K562 (cell line): ENCODE results near the gene CNGA1. TPM values are rescaled to one million over a fixed set of nuclear protein-coding genes. Genes with fewer than 3 reads are reported as not detected.

Source experiments
- ATAC-seq: fragments of 200-7000 bp; cut with Tn5 transposase; 3 replicates; pipeline ENCODE4 v1.9.1; 2020; ENCODE audit warnings: moderate library complexity
- BruUV-seq: library from RNA; stranded (reverse); fragments of 400-500 nt; replicated peaks from 2 replicates; lab custom pipeline; 2021; lab: Mats Ljungman, UMichigan
- CTCF ChIA-PET: fragments of 300-600 bp; formaldehyde crosslinking; extraction: SDS; loops from one replicate; lab custom pipeline; 2021; ENCODE audit warnings: low intra/inter-chr PET ratio; lab: Yijun Ruan, JAX
- POLR2A ChIA-PET: fragments of 300-600, 350-650 bp; sonication (Branson Sonifier 250); formaldehyde crosslinking; extraction: SDS; loops from one replicate; lab custom pipeline; 2021; ENCODE audit warnings: antibody characterized with exemption, inconsistent platforms; lab: Yijun Ruan, JAX
- DNase-seq, 4 experiments: peaks; one replicate each; pipeline versions ENCODE4 v3.0.0 to v3.0.0-alpha.2; 2011 to 2018; ENCODE audit warnings: low spot score in 3 of 4, mixed read lengths in 3 of 4; ENCODE audit errors: extremely low read depth in 1 of 4
- FAIRE-seq: peaks from 2 replicates; lab custom pipeline; 2011; peaks lifted over from hg19 to GRCh38; lab: Jason Lieb, UNC
- H2AFZ ChIP-seq: 2 replicates; pipeline ENCODE4 v1.6.0; 2011; ENCODE audit warnings: low read depth, low read length, control low read depth, inconsistent platforms
- H3K27ac ChIP-seq: fragments of 200-600 bp; 3 replicates; pipeline ENCODE4 v1.8.0; 2011; ENCODE audit warnings: low read depth, mild to moderate bottlenecking, control low read depth, inconsistent platforms, low read length, moderate library complexity, mixed read lengths; ENCODE audit errors: extremely low read depth
- H3K27me3 ChIP-seq, 2 experiments: fragments of 300-600 bp in 1 of 2; 2 replicates in 1 of 2; 3 replicates in 1 of 2; pipeline versions ENCODE4 v1.6.0 to v1.8.0; 2011; ENCODE audit warnings: inconsistent platforms in 2 of 2, low read length in 2 of 2, mild to moderate bottlenecking in 1 of 2, mixed read lengths in 1 of 2, moderate library complexity in 1 of 2; ENCODE audit not compliant: control insufficient read depth in 2 of 2, insufficient read depth in 2 of 2
- H3K36me3 ChIP-seq: fragments of 300-600 bp; 3 replicates; pipeline ENCODE4 v1.8.0; 2011; ENCODE audit warnings: mild to moderate bottlenecking, low read length, inconsistent platforms; ENCODE audit not compliant: control insufficient read depth, insufficient read depth
- H3K4me1 ChIP-seq, 2 experiments: fragments of 200-600 bp in 1 of 2; replicated peaks in 1 of 2; 2 replicates in 1 of 2; 3 replicates in 1 of 2; pipeline versions ENCODE4 v1.5.1 to v1.8.0; 2011; ENCODE audit warnings: inconsistent platforms in 2 of 2, low read length in 2 of 2, mild to moderate bottlenecking in 1 of 2, mixed read lengths in 1 of 2, moderate library complexity in 1 of 2; ENCODE audit not compliant: control insufficient read depth in 2 of 2, insufficient read depth in 2 of 2
- H3K4me2 ChIP-seq: 2 replicates; pipeline ENCODE4 v1.6.1; 2011; ENCODE audit warnings: low read length, control low read depth, inconsistent platforms, mixed read lengths; ENCODE audit not compliant: insufficient read depth
- H3K4me3 ChIP-seq: fragments of 200-600 bp; sonication (generic), shearing (Covaris generic); 2 replicates; pipeline ENCODE4 v1.5.1; 2016; ENCODE audit warnings: control low read depth, inconsistent platforms
- H3K79me2 ChIP-seq: fragments of 200-600 bp; 3 replicates; pipeline ENCODE4 v1.8.0; 2011; ENCODE audit warnings: low read length, inconsistent platforms; ENCODE audit not compliant: control insufficient read depth, insufficient read depth
- H3K9ac ChIP-seq, 2 experiments: 2 replicates each; pipeline versions ENCODE4 v1.6.0 to v1.6.1; 2011; ENCODE audit warnings: low read depth in 2 of 2, low read length in 2 of 2, control low read depth in 1 of 2, inconsistent platforms in 1 of 2, mild to moderate bottlenecking in 1 of 2, mixed read lengths in 1 of 2; ENCODE audit not compliant: insufficient read depth in 1 of 2
- H3K9me1 ChIP-seq: one replicate; pipeline ENCODE4 v1.6.0; 2011; ENCODE audit warnings: inconsistent platforms, mild to moderate bottlenecking, low read length, moderate library complexity; ENCODE audit not compliant: control insufficient read depth, insufficient read depth
- H3K9me3 ChIP-seq: replicated peaks from 2 replicates; pipeline ENCODE4 v1.5.1; 2011; ENCODE audit warnings: low read depth, low read length, inconsistent platforms; ENCODE audit not compliant: control insufficient read depth, insufficient read depth
- H4K20me1 ChIP-seq: replicated peaks from 2 replicates; pipeline ENCODE4 v1.6.1; 2011; ENCODE audit warnings: low read length, inconsistent platforms, mixed read lengths; ENCODE audit not compliant: control insufficient read depth, insufficient read depth
- CTBP1 ChIP-seq: fragments of 450-650 bp; IDR thresholded peaks from 2 replicates; pipeline ENCODE4 v1.6.1; 2016; ENCODE audit warnings: borderline replicate concordance
- FOXK1 ChIP-seq: sonication (generic); formaldehyde crosslinking; IDR thresholded peaks from 2 replicates; pipeline ENCODE4 v1.8.0; 2022; ENCODE audit warnings: missing genetic modification reagents, mild to moderate bottlenecking, borderline replicate concordance
- GTF2B ChIP-seq: IDR thresholded peaks from 2 replicates; pipeline ENCODE4 v1.6.1; 2011; ENCODE audit not compliant: insufficient read length; ENCODE audit errors: extremely low read depth
- HMG20B ChIP-seq: fragments of 250-450 bp; sonication (Bioruptor Pico); IDR thresholded peaks from 2 replicates; pipeline ENCODE4 v1.5.0; 2021; ENCODE audit warnings: mild to moderate bottlenecking
- IRF2 ChIP-seq: sonication (generic); formaldehyde crosslinking; IDR thresholded peaks from 2 replicates; pipeline ENCODE4 v1.8.1; 2022; ENCODE audit warnings: mild to moderate bottlenecking, missing genetic modification reagents
- KDM5B ChIP-seq: fragments of 200-600 bp; sonication (generic); IDR thresholded peaks from 2 replicates; pipeline ENCODE4 v1.6.1; 2012; ENCODE audit warnings: low read depth, mild to moderate bottlenecking, moderate library complexity, low read length, control low read depth, inconsistent platforms; ENCODE audit not compliant: insufficient replicate concordance
- MLX ChIP-seq, 2 experiments: fragments of 450-650 bp in 1 of 2; sonication (generic) in 1 of 2; formaldehyde crosslinking; conservative IDR thresholded peaks; 2 replicates each; pipeline versions ENCODE4 v1.4.0 to v1.8.1; 2020 to 2022; ENCODE audit warnings: mild to moderate bottlenecking in 1 of 2, missing genetic modification reagents in 1 of 2
- NR4A1 ChIP-seq, 2 experiments: fragments of 250-450 bp in 1 of 2; fragments of 450-650 bp in 1 of 2; sonication (Bioruptor Pico) in 1 of 2; IDR thresholded peaks; 2 replicates each; pipeline versions ENCODE4 v1.4.0 to v1.6.1; 2016 to 2020; ENCODE audit warnings: mild to moderate bottlenecking in 2 of 2, missing compliant biosample characterization in 1 of 2, missing genetic modification characterization in 1 of 2, moderate library complexity in 1 of 2
- PHB2 ChIP-seq: fragments of 450-650 bp; IDR thresholded peaks from 2 replicates; pipeline ENCODE4 v1.6.1; 2017; ENCODE audit warnings: low read depth
- TOE1 ChIP-seq, 2 experiments: fragments of 450-650 bp in 1 of 2; sonication (generic) in 1 of 2; formaldehyde crosslinking in 1 of 2; IDR thresholded peaks; 2 replicates each; pipeline versions ENCODE4 v1.7.1 to v1.8.0; 2016 to 2022; ENCODE audit warnings: borderline replicate concordance in 2 of 2, mild to moderate bottlenecking in 2 of 2, antibody characterized with exemption in 1 of 2, inconsistent platforms in 1 of 2, low read depth in 1 of 2, missing genetic modification reagents in 1 of 2, moderate library complexity in 1 of 2
- TRIM28 ChIP-seq: fragments of 450-650 bp; IDR thresholded peaks from 2 replicates; pipeline ENCODE4 v1.6.1; 2017
- USF2 ChIP-seq: sonication (generic); formaldehyde crosslinking; IDR thresholded peaks from 2 replicates; pipeline ENCODE4 v1.5.0; 2020; ENCODE audit warnings: missing genetic modification reagents
- ZC3H8 ChIP-seq: fragments of 450-650 bp; IDR thresholded peaks from 2 replicates; pipeline ENCODE4 v1.6.1; 2017
- ZKSCAN8 ChIP-seq: fragments of 200-800 bp; sonication (Bioruptor generic); IDR thresholded peaks from 2 replicates; pipeline ENCODE4 v1.6.1; 2016; ENCODE audit warnings: missing genetic modification characterization, missing compliant biosample characterization
- ZNF121 ChIP-seq: sonication (generic); formaldehyde crosslinking; conservative IDR thresholded peaks from 2 replicates; pipeline ENCODE4 v1.8.0; 2022; ENCODE audit warnings: missing genetic modification reagents
- WGBS: fragments of 100-300 bp; shearing (Covaris generic); methylation state at CpG from one replicate; pipeline ENCODE4 v1.1.6; 2016; ENCODE audit warnings: low coverage, mixed read lengths; ENCODE audit not compliant: insufficient coverage; ENCODE audit errors: missing lambda C conversion rate; 5-methylcytosine and 5-hydroxymethylcytosine counted together
- in situ Hi-C: fragments of 300-500 bp; cut with MboI; formaldehyde crosslinking; loops from 4 replicates; pipeline ENCODE4 v1.15.0; 2018; ENCODE audit warnings: inconsistent platforms, mixed read lengths
- intact Hi-C: fragments of 100-400 bp; cut with micrococcal nuclease; formaldehyde crosslinking; loops from 2 replicates; pipeline ENCODE4 v1.14.2; 2022
- polyA plus RNA-seq, 8 experiments: library from polyadenylated mRNA; depleted of rRNA in 4 of 8; stranded (reverse) in 5 of 8; unstranded in 3 of 8; fragments of >200 nt; fragmentation: Nextera tagmentation in 2 of 8; fragmentation: Illumina TruSeq in 1 of 8; extraction: Ambion mirVana in 2 of 8; extraction: Trizol in 1 of 8; gene quantifications; 2 replicates each; pipeline versions ENCODE4 v1.2.1 to v1.2.3, GENCODE V29; 2011 to 2014; ENCODE audit warnings: inconsistent platforms in 1 of 8, missing spikeins in 1 of 8
- total RNA-seq, 7 experiments: library from RNA; depleted of rRNA in 6 of 7; stranded (reverse); fragments of >200 nt in 6 of 7; fragmentation: Illumina TruSeq in 2 of 7; extraction: Trizol in 2 of 7; gene quantifications; 2 replicates each; pipeline versions ENCODE4 v1.2.1 to v1.2.3, GENCODE V29; 2011 to 2021; ENCODE audit warnings: low replicate concordance in 1 of 7

Gene CNGA1
- total and polyA plus RNA-seq, 9 of the 15 experiments (the other 6 are each of a cell fraction or from before 2014, with no cell fraction given) = 0.03 to 0.29 (median 0.04) TPM; not detected in 5

GRCh38 chr4:48002267-48002666 lies 14.2 kb downstream of the CNGA1 start:
- CTCF ChIA-PET = interaction anchor here (0.6 to 2.6 kb wide), 2 partner anchors 84 to 85 kb away, joined by 4 to 6 read pairs; no protein-coding TSS in a partner anchor
- intact Hi-C loops = loop anchor here (2.0 kb wide), 1 partner anchor 85 kb away; no protein-coding TSS in a partner anchor

More at GRCh38 chr4:48002267-48002666, 14.2 kb downstream of the CNGA1 start:
- Histone ChIP-seq H2AFZ (no peak overlapping the region), H3K9me1 (no peaks in the 10 kb centered on the region), H3K9me3 (no peaks in the 10 kb centered on the region), H3K4me1 (no peaks in the 10 kb centered on the region), H3K79me2 (no peaks in the 10 kb centered on the region), H4K20me1 (no peaks in the 10 kb centered on the region), H3K9ac (no peak overlapping the region), H3K4me3 (no peak overlapping the region), H3K27ac (no peak overlapping the region), H3K36me3 (no peaks in the 10 kb centered on the region), H3K4me2 (no peak overlapping the region), H3K27me3 (no peaks in the 10 kb centered on the region)
- in situ Hi-C loops = no loop called here
- ATAC-seq = no peak
- DNase-seq = no peak
- TF ChIP-seq TRIM28 = no peak
- TF ChIP-seq KDM5B = no peak
- TF ChIP-seq ZKSCAN8 (CRISPR knock-in tag) = no peak
- TF ChIP-seq ZNF121 (CRISPR knock-in tag) = no peak
- no peak for TF ChIP-seq FOXK1 (CRISPR knock-in tag)
- TF ChIP-seq TOE1 (IDR thresholded peaks at IDR 0.05; ENCODE audit: borderline replicate concordance) = no peak
- TF ChIP-seq TOE1 (CRISPR knock-in tag; IDR thresholded peaks at IDR 0.05; ENCODE audit: borderline replicate concordance, low read depth) = no peak
- TF ChIP-seq GTF2B = no peak
- TF ChIP-seq ZC3H8 = no peak
- no peak for TF ChIP-seq CTBP1
- no peak for TF ChIP-seq MLX (CRISPR knock-in tag; conservative IDR thresholded peaks at IDR 0.05)
- TF ChIP-seq HMG20B (CRISPR knock-in tag) = no peak
- no peak for TF ChIP-seq NR4A1 (CRISPR knock-in tag; IDR thresholded peaks at IDR 0.05)
- no peak for TF ChIP-seq NR4A1 (tag; IDR thresholded peaks at IDR 0.05)
- TF ChIP-seq PHB2 = no peak
- TF ChIP-seq IRF2 (CRISPR knock-in tag) = no peak
- no peak for TF ChIP-seq USF2
- POLR2A ChIA-PET = no interaction called here
- BruUV-seq = no TSS peak
- WGBS = 0% methylated on average over 1 of the region's 1 CpG
- FAIRE-seq = no peak
